ENCODE results near the gene DNM1L.
A peak's percentile ranks its signal among the peaks of the same experiment; 100 is the strongest.
"Not testable (repeated sequence)": the region's sequence is repeated elsewhere in the genome, so short reads cannot be mapped to it uniquely, and the experiment has no call there.

Gene DNM1L

DNA sequence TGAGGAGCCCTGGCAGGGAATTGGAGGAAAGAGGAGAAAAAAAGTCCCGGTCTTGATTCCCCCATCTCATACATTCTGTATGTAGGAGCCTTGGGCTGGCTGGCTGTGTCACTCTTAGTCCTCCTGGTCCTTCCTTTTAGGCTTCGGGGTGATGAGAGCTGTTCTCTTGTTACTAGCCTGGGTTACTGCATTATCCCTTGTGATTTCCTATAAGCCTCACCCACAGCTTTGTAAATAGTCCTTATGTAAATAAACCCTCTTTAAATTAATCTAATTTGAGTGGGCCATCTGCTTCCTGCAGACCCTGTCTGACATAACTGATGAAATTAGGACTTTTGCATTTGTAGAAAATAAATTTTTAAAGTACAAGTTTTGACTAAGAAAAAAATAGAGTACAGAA lies 19.2 kb downstream of the DNM1L start:
- peak; percentile 47 for DNase-seq

DNA sequence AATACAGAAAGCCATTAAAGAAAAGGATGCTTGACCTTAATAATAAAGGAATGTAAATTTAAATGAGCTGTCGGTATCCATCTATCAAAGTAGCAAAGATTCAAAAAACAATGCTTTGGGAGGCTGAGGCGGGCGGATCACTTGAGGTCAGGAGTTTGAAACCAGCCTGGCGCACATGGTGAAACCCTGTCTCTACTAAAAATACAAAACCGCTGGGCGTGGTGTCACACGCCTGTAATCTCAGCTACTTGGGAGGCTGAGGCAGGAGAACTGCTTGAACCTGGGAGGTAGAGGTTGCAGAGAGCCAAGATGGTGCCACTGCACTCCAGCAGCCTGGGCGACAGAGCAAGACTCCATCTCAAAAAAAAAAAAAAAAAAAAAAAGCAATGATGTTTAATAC lies 20.3 kb downstream of the DNM1L start:
- not testable (repeated sequence) for DNase-seq

DNA sequence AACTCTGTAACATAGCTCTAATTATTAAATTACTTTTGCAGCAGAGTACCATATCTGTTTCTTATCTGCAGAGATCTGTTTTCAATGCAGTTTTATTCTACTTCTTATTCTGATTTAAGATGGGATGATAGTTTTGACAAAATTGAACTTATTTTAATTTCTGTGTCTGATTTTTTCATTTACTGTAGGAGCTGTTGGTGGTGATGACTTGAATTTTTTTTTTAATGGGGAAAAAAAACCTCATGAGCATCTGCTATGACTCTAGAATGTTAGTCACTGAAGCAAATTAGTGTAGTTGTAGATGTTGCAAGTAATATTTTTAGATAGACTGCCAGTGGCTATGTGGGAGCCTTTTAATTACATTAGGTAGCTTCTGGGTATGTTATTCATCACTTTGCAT lies 23.4 kb downstream of the DNM1L start:
- no peak for DNase-seq

DNA sequence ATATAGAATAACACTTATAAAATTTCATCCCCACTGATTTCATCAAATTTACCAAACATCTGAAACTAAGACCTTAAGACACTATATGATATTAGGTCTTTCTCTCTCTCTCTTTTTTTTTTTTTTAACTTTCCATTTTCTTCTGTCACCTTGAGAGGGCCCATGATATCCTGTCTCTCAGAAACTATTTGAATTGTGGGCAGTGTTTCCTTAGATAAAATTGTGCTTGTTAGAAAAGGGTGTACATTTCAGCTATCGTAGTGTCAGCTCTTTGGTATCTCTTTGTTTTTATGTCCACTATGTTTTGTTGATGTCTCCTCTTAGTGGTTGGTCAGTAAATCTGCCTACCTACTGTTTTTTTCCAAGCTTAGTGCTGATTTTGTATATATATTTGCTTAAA lies 23.8 kb downstream of the DNM1L start:
- no peak for DNase-seq

DNA sequence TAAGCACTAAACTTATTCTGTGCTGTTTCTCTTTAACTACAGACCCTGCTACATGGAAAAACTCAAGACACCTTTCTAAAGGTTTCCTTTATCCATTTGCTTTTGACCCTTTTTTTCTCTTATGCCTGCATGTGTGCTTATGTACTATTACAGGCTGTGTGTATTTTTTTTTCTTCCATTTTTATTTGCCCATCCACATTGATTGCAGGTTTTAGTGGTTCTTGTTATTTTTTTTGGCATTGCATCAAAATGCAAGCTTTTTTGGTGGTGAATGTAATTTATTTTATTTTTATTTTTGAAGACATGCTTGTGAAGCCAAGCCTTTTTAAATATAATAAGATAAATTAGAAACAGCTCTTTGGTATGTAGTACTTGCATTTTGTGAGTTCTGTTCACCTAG lies 26.7 kb downstream of the DNM1L start:
- DNase-seq: no peak

DNA sequence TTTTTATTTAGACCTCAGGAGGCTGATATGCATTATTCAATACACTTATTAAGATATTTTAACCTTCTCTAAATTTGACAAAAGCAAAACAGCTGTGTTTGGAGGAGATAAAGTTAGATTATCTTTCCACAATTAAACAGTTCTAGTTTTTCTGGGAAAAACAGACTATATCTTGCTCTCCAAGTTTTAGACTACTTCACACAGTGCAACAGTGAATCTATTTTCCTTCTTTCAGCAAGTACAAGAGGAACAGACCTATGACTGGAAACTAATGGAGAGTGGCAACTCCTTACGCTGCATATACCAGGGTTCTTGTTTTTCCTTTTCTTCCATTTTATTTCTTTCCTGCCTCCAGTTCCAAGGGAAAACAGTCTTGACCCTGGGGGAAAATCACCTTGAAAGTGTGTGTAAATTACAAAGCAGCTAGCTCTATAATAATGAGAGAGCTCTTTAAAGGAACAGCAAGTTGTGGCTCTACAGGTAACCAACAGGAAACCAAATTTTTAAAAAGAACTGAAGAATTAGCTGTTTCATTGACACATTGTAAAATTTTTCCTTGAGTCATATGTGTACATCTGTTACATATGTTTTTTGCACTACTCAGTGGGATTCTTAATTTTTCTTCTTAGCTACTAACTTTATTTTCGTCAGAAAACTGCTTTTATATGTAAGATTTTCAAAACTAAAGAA lies 27.4 kb downstream of the DNM1L start:
- DNase-seq: no peak

DNA sequence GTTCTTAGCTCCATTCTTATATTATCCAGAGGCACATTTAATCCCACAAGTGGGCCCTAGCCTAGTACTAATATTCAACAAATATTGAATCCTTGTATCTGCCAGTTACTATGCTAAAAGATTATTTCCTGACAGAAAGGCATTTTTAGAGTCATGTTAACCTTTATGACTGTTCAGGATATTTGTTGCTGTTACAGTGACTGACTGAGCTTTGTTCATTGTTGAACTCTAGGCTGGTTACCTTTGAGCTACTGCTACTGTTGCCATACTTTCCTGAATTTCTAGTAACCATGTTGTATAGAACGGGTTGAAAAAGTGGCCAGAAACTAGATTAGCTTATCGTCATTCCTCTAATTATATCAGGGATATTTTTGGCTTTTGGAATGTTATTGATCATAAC lies 29.8 kb downstream of the DNM1L start:
- no peak for DNase-seq

DNA sequence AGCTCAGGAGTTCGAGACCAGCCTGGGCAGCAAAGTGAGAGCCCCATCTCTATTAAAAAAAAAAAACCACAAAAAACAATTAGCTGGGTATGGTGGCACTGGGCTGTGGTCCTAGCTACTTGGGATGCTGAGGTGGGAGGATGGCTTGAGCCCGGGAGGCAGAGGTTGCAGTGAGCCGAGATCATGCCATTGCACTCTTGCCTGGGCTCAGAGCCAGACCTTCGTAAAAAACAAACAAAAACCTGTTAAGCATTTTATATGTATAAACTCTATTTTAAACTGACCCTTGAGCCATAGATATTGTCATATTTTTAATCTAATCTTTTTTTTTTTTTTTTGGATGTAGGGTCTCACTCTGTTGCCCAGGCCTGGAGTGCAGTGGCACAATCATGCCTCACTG lies 35.7 kb downstream of the DNM1L start:
- DNase-seq: no peak

DNA sequence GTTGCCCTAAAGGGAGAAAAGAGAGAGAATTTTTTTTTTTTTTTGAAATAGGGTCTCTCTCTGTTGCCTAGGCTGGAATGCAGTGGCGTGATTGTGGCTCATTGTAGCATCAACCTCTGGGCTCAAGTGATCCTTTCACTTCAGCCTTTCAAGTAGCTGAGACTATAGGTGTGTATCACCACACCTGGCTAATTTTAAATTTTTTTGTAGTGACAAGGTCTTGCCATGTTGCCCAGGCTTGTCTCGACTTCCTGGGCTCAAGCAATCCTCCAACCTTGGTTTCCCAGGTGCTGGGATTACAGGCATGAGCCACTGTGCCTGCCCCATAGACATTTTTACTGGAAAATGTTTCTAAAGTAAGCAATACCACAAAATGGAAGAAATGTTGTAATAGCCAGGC lies 39.8 kb downstream of the DNM1L start:
- DNase-seq: no peak

DNA sequence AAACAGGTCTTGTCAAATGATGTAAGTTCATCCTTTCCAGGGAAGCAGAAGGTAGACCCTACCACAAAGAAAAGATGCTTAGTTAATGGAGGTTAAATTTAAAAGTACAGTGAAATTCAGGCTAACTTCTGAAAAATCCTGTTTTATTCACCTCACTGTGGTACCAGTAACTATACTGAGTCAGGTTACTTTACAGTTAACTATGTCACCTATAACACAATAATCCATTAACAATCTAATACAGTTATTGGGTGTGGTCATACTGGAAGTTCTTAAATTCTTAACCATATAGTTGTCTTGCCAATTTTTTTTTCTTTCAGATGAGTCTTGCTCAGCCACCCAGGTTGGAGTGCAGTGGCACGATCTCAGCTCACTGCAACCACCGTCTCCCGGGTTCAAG lies 46.2 kb downstream of the DNM1L start:
- not testable (repeated sequence) for DNase-seq

DNA sequence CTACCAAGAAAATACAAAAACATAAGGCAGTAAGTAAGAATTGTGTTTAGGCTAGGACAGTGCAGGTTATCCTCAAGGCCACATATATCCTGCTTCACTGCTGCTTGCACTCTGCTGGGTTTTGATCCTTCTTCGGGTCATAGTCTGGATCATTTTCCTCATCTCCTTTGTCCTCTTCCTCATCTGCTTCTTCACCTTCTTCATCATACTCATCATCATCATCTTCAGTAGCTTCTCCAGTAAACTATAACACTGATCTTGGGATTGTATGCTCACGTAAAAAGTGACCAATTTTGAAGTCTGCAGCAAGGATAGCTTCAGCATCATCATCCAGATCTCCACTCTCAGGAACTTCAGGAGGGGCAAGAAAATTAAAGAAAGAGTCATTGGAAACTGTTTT lies 47.2 kb downstream of the DNM1L start:
- DNase-seq: no peak

DNA sequence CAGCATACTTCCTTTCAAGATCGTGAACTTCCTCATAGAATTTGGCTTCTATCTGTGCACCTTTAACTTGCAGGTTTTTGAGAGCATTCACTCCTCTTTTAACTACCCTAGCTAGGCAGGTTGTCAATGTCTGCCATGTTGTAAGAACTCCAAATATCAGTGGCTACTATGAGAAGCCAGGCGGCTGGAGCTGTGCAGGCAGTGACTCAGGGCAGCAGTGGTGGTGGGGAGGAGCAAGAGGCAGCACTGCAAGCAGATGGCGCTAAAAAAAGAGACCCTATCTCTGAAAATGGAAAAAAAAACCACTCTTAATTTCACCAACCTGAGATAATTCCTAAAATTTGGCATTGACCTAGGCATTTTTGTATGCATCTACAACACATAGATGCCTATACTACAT lies 48.1 kb downstream of the DNM1L start:
- no peak for DNase-seq

DNA sequence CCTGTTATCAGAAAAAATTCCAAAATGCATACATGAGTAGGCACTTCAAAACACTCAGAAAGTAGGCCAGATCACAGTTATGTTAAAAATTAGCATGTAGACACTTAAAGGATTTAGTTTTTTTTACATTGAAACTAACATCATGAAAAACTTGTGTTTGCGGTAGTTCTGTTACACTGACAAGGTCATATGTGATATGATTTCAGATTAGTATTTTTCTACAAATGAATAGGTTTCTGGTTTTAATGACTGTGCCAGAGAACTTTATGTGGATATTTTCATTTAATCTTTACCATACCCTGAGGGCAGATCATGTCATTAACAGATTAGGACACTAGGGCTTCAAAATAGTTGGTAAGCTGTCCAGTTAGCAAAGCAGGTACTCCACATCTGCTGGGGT lies 55.9 kb downstream of the DNM1L start:
- DNase-seq: no peak

DNA sequence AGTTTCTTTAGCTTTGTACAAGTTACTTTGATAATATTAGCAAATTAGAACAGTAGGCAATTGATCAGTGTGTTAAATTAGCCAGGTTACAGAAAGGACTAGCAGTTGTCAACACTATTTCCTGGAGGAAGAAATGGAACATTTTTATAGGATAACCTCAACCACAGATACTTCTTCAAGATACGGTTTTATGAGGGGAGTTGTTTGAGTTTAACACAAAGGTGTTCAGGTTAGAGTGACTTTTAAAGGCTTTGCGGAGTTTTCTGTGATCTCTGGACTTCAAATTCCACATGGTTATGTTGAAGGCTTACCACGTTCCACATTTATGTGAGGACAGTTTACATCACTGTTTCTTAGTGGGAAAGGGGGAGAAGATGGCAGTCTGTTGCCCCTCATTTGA lies 57.3 kb downstream of the DNM1L start:
- no peak for DNase-seq

DNA sequence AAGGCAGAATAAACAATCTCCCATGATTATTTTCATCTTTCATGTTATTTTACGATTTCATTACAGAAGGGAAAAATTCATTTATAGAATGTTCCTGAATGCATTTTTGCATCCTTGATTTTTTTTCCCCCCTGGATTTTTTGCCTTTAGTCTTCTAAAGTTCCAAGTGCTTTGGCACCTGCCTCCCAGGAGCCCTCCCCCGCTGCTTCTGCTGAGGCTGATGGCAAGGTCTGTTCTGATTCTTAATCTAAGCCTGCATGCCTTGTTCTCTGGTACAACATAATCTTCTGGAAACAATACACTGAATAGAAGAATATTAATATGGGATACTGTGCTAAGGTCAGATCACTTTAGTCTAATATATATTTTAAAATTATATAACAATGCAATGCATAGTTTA lies 58.6 kb downstream of the DNM1L start:
- DNase-seq: no peak

DNA sequence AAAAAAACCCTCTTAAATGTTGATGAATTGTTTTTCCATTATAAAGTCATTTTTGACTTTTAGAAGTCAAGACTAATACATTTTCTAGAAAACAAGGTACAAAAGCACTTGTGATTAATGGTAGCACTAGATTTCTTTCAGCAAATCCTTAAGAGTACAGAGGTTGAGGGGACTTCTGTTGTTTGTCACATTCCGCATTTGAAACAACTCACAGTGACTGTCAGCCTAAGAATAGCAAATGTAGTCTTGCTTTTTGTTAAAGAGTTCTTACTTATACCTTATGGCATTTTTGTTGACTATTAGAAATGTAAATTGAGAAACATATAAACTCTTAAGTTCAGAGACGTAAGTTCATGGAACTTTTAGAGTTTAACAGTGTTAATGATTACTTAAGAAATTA lies 60.2 kb downstream of the DNM1L start:
- DNase-seq: no peak

DNA sequence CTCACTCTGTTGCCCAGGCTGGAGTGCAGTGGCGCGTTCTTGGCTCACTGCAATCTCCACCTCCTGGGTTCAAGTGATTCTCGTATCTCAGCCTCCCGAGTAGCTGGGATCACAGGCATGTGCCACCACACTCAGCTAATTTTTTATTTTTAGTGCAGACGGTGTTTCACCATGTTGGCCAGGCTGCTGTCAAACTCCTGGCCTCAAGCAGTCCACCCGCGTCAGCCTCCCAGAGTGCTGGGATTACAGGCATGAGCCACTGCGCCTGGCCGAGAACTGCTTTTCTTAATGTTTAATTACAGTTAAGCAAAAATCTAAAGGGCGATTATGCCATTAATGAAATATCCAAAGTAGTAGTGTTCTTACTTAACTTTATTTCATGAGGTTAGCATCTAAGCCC lies 63.0 kb downstream of the DNM1L start:
- no peak for DNase-seq

DNA sequence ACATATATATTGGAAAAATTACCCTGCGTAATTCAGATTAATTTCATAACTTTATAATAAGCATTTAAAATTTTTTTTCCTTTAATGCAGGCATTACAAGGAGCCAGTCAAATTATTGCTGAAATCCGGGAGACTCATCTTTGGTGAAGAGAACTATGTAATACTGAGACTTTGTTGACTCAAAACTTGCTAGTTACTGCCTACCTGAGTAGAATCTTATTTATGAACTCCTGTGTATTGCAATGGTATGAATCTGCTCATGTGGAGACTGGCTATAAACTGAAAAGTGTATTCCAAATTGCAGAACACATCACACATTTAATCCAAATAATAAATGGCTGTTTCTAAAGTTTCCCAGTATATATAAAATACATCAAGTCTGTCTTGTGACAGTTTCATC lies 64.2 kb downstream of the DNM1L start:
- DNase-seq: no peak

DNA sequence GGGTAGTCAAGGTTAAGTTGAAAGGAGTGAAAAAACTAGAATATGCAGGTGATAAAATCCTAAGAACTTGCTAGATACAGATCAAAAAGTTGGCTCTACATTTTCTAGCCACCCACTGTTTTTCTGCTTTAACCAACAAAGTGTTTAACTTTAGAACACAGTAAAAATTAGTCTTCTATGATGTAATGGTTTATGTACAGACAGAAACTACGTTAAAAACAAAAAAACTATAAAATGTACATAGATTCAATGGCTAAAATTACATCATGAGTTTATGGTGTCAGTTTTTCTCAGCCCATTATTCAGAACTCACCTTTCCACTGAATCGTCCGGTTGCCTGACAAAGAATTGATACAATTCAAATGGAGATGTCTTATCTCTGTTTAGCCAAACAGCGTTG lies 74.5 kb downstream of the DNM1L start:
- DNase-seq: no peak

DNA sequence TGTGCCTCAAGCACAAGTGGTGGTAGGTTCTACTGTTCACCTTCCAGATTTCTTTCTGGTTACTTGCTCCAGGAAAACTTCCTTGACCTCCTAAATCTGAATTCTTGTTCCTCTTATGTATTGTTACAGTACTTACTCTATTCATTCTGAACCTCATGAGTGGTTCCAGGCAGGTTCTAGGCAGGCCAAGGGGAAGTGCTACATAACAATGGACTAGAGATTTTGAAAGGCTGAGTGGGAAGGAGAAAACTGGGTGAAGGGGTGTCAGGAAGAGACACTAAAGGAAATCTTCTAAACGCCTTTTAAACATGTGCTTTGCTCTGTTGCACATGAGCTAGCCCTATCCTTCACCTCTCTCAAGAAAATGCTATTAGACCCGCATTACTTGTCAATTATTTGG lies 75.0 kb downstream of the DNM1L start:
- DNase-seq: no peak

DNA sequence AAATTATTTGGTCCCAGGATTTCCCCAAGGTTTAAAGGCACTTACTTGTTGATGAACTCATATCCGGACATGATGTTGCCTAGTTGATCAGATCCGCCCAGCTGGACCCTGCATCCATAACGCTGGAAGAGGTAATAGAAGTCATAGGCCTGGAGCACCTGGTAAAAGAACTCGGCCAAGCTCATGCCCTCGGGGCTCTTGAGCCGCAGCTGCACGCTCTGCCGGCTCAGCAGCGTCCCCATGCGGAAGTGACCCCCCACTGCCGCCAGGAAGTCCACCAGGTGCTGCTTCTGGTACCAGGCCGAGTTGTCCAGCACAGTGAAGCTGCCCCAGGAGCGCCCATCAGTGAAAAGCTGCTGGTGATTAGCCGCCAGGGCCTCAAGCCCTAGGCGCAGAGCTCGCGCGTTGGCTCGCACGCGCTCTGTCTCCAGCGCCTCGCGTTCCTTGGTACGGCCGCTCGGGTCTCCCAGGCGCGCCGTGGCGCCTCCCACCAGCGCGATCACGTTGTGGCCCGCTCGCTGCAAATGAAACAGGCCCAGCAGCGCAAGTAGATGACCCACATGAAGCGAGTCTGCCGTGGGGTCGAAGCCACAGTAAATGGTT lies 76.1 kb downstream of the DNM1L start:
- peak; percentile 66 for DNase-seq

DNA sequence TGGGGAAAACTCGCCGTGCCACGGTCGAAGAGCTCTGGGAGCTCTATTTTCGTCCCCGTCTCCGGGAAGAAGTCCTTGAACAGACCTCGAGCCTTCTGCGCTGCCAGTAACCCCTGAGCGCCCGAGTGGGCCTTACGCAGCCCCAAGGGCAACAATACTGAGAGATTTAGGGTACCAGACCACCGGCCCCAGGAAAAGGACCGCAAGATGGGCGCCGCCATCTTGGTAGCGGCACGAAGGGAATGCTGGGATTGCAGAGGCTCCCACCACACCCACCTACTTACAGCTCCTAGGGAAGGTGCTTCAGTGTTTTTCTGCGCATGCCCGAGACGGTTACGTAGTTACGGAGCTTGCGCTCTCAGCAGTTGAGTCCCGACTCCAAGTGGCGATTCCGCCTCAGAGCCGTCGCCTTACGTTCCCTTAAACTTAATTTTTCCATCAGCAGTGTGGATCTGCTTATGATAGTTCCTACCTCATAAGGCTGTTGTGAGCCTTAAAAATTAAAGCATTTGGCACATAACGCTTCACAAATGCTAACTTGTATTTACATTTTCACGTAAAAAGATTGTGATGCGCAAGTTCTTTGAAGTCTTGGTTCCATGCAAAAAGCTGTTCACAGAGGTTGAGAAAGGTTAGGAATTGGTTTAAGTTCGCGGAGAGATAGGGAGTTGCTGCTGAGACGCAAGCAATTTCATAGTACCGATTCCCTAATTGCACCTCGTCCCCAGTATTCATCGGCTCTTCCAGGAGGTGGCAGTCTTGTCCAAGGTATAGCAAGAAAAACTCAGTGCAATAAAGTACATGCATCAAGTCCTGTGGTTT lies 76.8 kb downstream of the DNM1L start, which contains the start of gene YARS2:
TSS of gene YARS2 (minus strand) at position 244 of the 822 bp plus-strand sequence. CDS start at position 221, 23 bp downstream.
- peak; percentile 97 for DNase-seq

DNA sequence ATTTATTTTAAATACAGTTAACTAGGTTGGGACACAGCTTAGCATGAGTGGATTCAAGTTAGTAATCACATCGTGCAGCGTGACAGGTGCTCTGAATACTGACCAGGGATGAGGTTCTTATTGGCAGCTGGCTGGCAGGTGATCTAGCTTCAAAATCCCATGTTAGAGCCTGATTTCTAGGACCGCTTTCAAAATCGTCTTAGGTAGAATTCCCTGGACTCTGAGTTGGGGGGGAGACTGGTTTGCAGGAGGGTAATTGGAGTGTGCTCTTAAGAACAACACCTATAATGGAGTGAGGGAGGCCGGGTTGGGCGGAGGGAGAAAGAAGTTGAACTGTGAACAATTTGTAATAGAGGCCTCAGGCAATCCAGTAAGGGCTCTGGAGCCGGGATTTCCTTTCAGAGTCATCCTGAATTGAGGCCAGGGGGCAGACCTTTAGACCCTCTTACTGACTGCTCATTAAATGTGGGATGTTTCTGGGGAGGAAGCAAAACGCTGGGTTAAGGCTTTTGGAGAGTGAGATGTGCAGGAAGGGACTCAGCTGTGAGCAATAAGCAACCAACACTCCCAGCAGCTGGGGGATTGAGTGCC lies 77.5 kb downstream of the DNM1L start:
- DNase-seq: no peak

DNA sequence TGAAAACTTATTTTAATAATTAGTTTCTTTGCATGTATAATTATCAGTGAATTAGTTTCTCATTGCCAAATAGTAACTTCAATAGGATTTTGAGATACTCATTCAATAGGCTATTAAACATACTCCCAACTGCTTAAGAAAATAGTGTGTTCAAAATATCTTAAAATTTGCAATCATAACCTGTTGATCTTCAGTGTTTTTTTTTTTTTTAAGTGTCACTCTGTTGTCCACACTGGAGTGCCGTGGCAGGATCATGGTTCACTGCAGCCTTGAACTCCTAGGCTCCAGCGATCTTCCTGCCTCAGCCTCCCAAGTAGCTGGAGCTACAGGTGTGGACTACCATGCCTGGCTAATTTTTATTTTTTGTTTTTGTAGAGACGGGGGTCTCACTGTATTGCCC lies 78.1 kb downstream of the DNM1L start:
- DNase-seq: no peak
